OCI-LY7 (cell line): Measurements from ENCODE around the gene EVI5L. TPM values are rescaled to one million over a fixed set of nuclear protein-coding genes. Genes with fewer than 3 reads are reported as not detected.

Source experiments
- BruUV-seq: library from RNA; stranded (reverse); fragments of 400-500 nt; replicated peaks from 2 replicates; lab custom pipeline; 2021; lab: Mats Ljungman, UMichigan
- CTCF ChIA-PET: fragments of 300-600 bp; sonication (Branson Sonifier 250); formaldehyde crosslinking; loops from one replicate; lab custom pipeline; 2022; ENCODE audit warnings: antibody characterized with exemption; ENCODE audit not compliant: unreplicated experiment; lab: Charles Lee
- POLR2A ChIA-PET: fragments of 300-600 bp; sonication (Branson Sonifier 250); formaldehyde crosslinking; loops from one replicate; lab custom pipeline; 2022; ENCODE audit warnings: antibody characterized with exemption; lab: Charles Lee
- DNase-seq: peaks from one replicate; pipeline ENCODE4 v3.0.0-alpha.2; 2015; ENCODE audit warnings: low spot score
- H2AFZ ChIP-seq: fragments of 200-600 bp; sonication (generic), shearing (Covaris generic); 2 replicates; pipeline ENCODE4 v1.6.1; 2014; ENCODE audit warnings: mild to moderate bottlenecking, antibody characterized with exemption, low read length, moderate library complexity
- H3K27ac ChIP-seq: fragments of 200-600 bp; sonication (generic); 2 replicates; pipeline ENCODE4 v1.5.1; 2014; ENCODE audit warnings: mixed run types, low read depth, mild to moderate bottlenecking, moderate library complexity, low read length, inconsistent platforms; ENCODE audit not compliant: poor library complexity, severe bottlenecking
- H3K36me3 ChIP-seq: fragments of 200-600 bp; sonication (generic); 2 replicates; pipeline ENCODE4 v1.6.1; 2014; ENCODE audit warnings: mild to moderate bottlenecking, antibody characterized with exemption, low read length, moderate library complexity, mixed read lengths; ENCODE audit not compliant: insufficient read depth
- H3K4me1 ChIP-seq: fragments of 200-600 bp; sonication (generic); 2 replicates; pipeline ENCODE4 v1.5.1; 2014; ENCODE audit warnings: mild to moderate bottlenecking, low read length; ENCODE audit not compliant: insufficient read depth, poor library complexity, severe bottlenecking
- H3K4me2 ChIP-seq: fragments of 200-600 bp; sonication (generic); 2 replicates; pipeline ENCODE4 v1.6.1; 2014; ENCODE audit warnings: mild to moderate bottlenecking, low read length
- H3K4me3 ChIP-seq: fragments of 200-600 bp; sonication (generic); 2 replicates; pipeline ENCODE4 v1.5.1; 2014; ENCODE audit warnings: mild to moderate bottlenecking, low read depth, low read length; ENCODE audit not compliant: poor library complexity, severe bottlenecking
- H3K79me2 ChIP-seq: fragments of 200-600 bp; sonication (generic); 2 replicates; pipeline ENCODE4 v1.6.1; 2016; ENCODE audit warnings: low read depth, mild to moderate bottlenecking, low read length, moderate library complexity, mixed read lengths; ENCODE audit not compliant: insufficient read depth
- H3K9me2 ChIP-seq: fragments of 200-600 bp; sonication (generic); 2 replicates; pipeline ENCODE4 v1.6.1; 2016; ENCODE audit warnings: mild to moderate bottlenecking, low read length, mixed read lengths; ENCODE audit not compliant: insufficient read depth
- H3K9me3 ChIP-seq: fragments of 200-600 bp; sonication (generic); 2 replicates; pipeline ENCODE4 v1.6.1; 2014; ENCODE audit warnings: mild to moderate bottlenecking, mixed run types, low read length, mixed read lengths
- H4K20me1 ChIP-seq: fragments of 200-600 bp; sonication (generic); 2 replicates; pipeline ENCODE4 v1.6.1; 2014; ENCODE audit warnings: mild to moderate bottlenecking, antibody characterized with exemption, low read length, moderate library complexity, mixed read lengths; ENCODE audit not compliant: insufficient read depth
- CTCF ChIP-seq: fragments of 200-600 bp; sonication (generic); conservative IDR thresholded peaks from 2 replicates; pipeline ENCODE4 v1.5.1; 2014; ENCODE audit warnings: mild to moderate bottlenecking, antibody characterized with exemption, low read length, moderate library complexity, mixed read lengths
- EZH2phosphoT487 ChIP-seq: fragments of 200-600 bp; sonication (generic); IDR thresholded peaks from 2 replicates; pipeline ENCODE4 v1.6.1; 2018; ENCODE audit warnings: low read depth, borderline replicate concordance, mild to moderate bottlenecking, mixed run types, antibody characterized with exemption, low read length, moderate library complexity, mixed read lengths
- intact Hi-C: fragments of 100-400 bp; cut with micrococcal nuclease; formaldehyde crosslinking; loops from one replicate; pipeline ENCODE4 v1.10.0; 2022; ENCODE audit not compliant: unreplicated experiment
- total RNA-seq, 2 experiments: library from RNA; depleted of rRNA in 1 of 2; stranded (reverse); fragments of >200 nt in 1 of 2; shearing (Covaris generic) in 1 of 2; gene quantifications; 2 replicates each; pipeline ENCODE4 v1.2.3, GENCODE V29; 2014 to 2022

EVI5L gene
- total RNA-seq, 2 experiments from 2014 or later, result 2.7 to 5.5 TPM

DNA sequence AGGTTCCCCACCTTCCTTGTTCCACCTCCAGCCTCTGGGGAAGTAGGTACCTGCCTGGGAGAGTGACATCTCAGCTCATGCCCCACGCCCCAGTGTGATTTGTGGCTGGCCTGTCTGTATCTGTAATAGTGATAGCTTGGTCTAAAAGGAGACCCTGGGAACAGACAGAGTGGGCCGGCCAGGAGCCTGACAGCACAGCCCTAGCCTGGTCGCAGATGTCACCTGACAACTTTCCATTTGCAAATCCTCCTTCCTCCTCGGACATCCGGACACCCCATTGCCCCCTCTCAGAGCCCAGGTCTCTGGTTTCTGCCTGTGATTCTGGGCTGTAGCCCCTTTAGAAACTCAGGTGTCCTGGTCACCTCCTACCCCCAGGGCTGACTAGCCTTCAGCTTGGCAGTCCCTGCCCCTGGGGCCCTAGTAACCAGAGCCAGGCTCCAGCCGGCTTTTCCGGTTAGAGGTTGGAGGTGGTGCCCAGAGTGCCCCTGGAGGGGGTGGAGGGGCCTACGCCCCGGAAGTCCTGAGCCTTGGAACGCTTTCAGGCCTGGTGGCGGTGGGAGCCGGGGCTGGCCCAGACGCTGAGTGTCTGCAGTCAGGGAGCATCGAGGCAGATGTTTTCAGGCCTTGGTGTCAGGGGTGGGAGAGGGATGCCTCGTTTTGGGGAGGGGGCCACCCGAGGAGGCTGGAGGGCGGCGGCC lies 64.7 kb downstream of the EVI5L start:
- CTCF ChIA-PET, result interaction anchor here (0.5 kb wide), 1 partner anchor 25 kb away, joined by 3 read pairs; no protein-coding TSS in a partner anchor
- POLR2A ChIA-PET, result no interaction called here
- intact Hi-C loops, result no loop called here
- H3K4me1 ChIP-seq, result no peaks in the 10 kb centered on the region
- H3K9me2 ChIP-seq, result no peaks in the 10 kb centered on the region
- DNase-seq, result no peak
- H3K4me2 ChIP-seq, result no peak overlapping the region
- no TSS peak for BruUV-seq
- H3K27ac ChIP-seq, result no peak overlapping the region
- H3K36me3 ChIP-seq, result no peaks in the 10 kb centered on the region
- H2AFZ ChIP-seq, result no peak overlapping the region
- no peak overlapping the region for H3K4me3 ChIP-seq
- TF ChIP-seq CTCF, result no peak
- no peak for TF ChIP-seq EZH2phosphoT487
- H3K9me3 ChIP-seq, result no peaks in the 10 kb centered on the region
- H4K20me1 ChIP-seq, result no peaks in the 10 kb centered on the region
- H3K79me2 ChIP-seq, result no peaks in the 10 kb centered on the region

GRCh38 chr19:7895565-7895964 lies 65.5 kb downstream of the EVI5L start:
- H4K20me1 ChIP-seq, result no peaks in the 10 kb centered on the region
- POLR2A ChIA-PET, result no interaction called here
- H3K9me2 ChIP-seq, result no peaks in the 10 kb centered on the region
- no peak for TF ChIP-seq CTCF
- TF ChIP-seq EZH2phosphoT487, result no peak
- no peak overlapping the region for H3K4me2 ChIP-seq
- intact Hi-C loops, result no loop called here
- no peaks in the 10 kb centered on the region for H3K4me1 ChIP-seq
- H3K4me3 ChIP-seq, result no peak overlapping the region
- no peaks in the 10 kb centered on the region for H3K36me3 ChIP-seq
- DNase-seq, result no peak
- H3K79me2 ChIP-seq, result no peaks in the 10 kb centered on the region
- H2AFZ ChIP-seq, result no peak overlapping the region
- no TSS peak for BruUV-seq
- H3K9me3 ChIP-seq, result no peaks in the 10 kb centered on the region
- H3K27ac ChIP-seq, result no peak overlapping the region
- CTCF ChIA-PET, result no interaction called here

DNA sequence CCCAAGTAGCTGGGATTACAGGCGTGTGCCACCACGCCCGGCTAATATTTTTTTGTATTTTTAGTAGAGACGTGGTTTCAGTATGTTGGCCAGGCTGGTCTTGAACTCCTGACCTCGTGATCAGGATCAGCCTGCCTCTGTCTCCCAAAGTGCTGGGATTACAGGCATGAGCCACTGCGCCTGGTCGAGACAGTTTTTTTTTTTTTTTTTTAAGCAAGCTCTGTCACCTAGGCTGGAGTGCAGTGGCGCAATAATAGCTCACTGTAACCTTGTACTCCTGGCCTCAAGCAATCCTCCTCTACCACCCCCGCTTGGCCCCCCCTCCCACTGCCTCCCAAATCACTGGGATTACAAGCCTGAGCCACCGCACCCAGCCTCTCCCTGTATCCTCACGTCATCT lies 67.3 kb downstream of the EVI5L start:
- no peak overlapping the region for H3K4me2 ChIP-seq
- CTCF ChIA-PET, result interaction anchor here (0.6 kb wide), 2 partner anchors 16 to 28 kb away, joined by 3 read pairs; no protein-coding TSS in a partner anchor

More for the DNA sequence above, 67.3 kb downstream of the EVI5L start:
- H3K27ac ChIP-seq, result no peak overlapping the region
- no peaks in the 10 kb centered on the region for H3K9me3 ChIP-seq
- no TSS peak for BruUV-seq
- no peak for DNase-seq
- POLR2A ChIA-PET, result no interaction called here
- no peak overlapping the region for H3K4me3 ChIP-seq
- no peaks in the 10 kb centered on the region for H3K79me2 ChIP-seq
- intact Hi-C loops, result no loop called here
- no peaks in the 10 kb centered on the region for H3K4me1 ChIP-seq
- H3K9me2 ChIP-seq, result no peaks in the 10 kb centered on the region
- TF ChIP-seq CTCF (no peak), EZH2phosphoT487 (no peak)
- no peaks in the 10 kb centered on the region for H3K36me3 ChIP-seq
- H2AFZ ChIP-seq, result no peak overlapping the region
- H4K20me1 ChIP-seq, result no peaks in the 10 kb centered on the region
